OCI-LY7 (cell line): ENCODE measurements around the gene LEPR.

Source experiments
- CTCF ChIP-seq: fragments of 200-600 bp; sonication (generic); conservative IDR thresholded peaks from 2 replicates; pipeline ENCODE4 v1.5.1; 2014; ENCODE audit warnings: mild to moderate bottlenecking, antibody characterized with exemption, low read length, moderate library complexity, mixed read lengths
- EZH2phosphoT487 ChIP-seq: fragments of 200-600 bp; sonication (generic); IDR thresholded peaks from 2 replicates; pipeline ENCODE4 v1.6.1; 2018; ENCODE audit warnings: low read depth, borderline replicate concordance, mild to moderate bottlenecking, mixed run types, antibody characterized with exemption, low read length, moderate library complexity, mixed read lengths

GRCh38 chr1:65449214-65449823 lies 28.9 kb downstream of the LEPR start:
- TF ChIP-seq CTCF (no peak), EZH2phosphoT487 (no peak)
